ENCODE data around the gene FOXJ3.

Gene FOXJ3

GRCh38 chr1:42335050-42335808 is at the start of gene FOXJ3:
TSS of gene FOXJ3 (minus strand) at chr1:42335235. CDS start at chr1:42311093, 24,142 bp downstream.
- DNase-seq: peak; percentile 97

DNA sequence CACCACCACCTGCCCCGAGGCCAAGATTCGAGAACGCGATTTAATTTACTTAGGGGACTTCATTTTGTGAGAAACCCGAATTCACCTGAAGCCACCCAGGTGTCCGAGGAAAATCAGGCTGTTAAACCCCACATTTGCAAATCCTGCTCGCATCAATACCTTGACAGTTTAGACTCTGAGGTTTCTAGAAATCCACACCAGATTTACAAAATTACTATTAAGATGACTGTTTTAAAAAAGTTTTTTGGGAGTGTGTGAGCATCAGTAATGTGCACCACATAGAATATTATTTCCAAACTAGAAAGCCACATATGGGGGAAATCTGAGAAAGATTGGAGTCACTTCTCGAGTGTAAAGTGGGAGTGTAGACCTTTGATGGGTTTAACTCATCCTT is 46.2 kb upstream of the FOXJ3 start:
- DNase-seq: no peak

DNA sequence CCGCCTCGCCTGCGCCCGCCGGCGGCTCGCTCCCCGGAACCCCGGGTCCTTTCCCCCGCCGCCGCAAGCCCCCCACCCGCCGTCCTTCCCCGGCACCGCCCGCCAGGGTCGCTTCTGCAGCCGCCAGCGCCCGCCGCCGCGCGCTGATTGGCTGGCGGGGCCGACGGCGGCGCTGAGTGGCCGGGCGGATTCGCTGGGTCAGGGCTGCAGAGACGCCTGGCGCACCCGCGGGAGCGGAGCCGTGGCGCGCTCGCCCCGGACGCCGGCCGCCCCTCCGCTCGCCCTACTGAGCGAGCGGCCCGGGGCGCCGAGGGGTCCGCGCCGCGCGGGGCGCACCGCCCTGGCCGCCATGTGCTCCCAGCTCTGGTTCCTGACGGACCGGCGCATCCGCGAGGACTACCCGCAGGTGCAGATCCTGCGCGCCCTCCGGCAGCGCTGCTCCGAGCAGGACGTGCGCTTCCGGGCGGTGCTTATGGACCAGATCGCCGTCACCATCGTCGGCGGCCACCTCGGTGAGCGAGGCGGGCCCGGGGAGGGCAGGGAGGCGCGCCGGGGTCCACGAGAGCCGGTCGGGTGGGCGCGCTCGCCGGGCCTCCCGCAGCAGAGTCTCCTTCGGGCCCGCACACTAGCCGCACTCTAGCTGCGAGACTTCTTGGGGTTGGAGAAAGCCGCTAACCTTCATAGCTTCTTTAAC is 45.7 kb upstream of the FOXJ3 start, which contains the start of gene RIMKLA:
TSS of gene RIMKLA (plus strand) at position 207 of the 694 bp plus-strand sequence. CDS start at position 350, 143 bp downstream.
- peak; percentile 87 for DNase-seq

DNA sequence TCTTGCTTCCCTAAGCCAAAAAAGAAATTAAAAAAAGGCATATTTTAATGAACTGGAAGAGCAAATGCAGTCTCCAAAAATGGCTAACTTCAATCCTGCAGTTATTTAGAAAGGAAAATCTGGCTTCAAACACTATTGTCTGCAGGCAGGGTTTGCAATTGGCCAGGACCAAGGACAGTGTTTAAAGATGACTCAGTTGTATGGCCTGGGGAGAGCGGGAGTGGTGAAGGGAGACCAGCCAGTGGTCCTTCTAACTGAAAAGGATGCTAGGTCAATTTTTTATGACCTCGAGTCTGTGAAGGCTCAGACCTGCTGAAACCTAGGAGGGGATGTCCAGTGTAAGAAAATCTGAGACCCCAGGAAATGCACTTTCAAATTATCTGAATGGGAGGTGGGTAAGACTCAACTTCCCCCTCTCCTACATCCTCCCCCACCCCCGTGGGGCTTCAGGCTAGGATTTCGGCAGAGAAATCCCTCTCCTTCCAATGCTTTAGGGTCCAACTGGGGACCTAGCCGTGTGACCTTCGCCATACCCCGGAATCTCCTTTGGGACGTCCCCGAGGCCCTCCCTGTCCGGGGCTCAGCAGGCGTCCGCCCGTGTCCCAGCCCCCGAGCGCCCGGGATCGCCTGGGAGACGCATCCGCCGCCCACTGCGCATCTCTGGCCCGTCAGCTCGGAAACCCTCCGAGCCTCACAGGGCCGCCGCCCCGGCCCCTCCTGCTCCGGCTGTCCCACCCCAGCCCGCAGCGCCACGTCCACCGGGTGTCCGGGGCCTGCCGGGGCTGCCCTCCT is 45.0 kb upstream of the FOXJ3 start:
- peak; percentile 80 for DNase-seq

GRCh38 chr1:42372796-42373195 is 37.8 kb upstream of the FOXJ3 start:
- DNase-seq: no peak

DNA sequence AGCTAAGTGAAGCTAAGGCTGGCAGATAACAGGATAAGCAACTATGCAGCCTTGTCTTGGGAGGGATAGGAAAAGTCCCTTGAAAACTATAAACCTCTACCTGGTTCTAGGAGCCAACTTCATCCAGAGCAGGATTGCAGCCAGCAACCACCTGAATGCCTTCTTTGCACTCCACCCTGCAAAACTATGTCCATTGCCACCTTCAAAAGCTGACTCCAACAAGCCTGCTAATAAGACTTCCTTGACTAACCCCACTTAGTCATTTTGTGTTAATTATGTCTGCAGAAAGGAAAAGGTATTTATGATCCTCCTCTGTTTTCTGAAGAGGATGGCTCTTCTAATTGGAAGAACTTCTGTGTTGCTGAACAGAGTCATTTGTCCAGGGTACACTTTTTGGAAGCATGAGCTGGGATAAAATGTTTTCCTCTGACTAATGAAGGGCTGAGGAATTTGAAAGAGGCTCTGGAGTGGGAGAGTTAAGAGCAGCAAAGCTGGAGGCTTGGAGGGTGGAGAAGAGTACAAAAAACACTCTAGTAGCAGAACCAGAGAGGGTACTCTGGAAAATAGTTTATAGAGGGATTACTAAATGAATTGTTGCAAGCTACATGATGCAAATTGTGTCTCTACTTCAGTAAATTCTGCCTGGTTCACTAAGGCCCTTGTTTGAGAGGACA is 36.0 kb upstream of the FOXJ3 start:
- DNase-seq: no peak

GRCh38 chr1:42369471-42369870 is 34.4 kb upstream of the FOXJ3 start:
- DNase-seq: no peak

- no peak for DNase-seq
These were observed 33.2 kb upstream of the FOXJ3 start for GRCh38 chr1:42368096-42368795.

- DNase-seq: no peak
These were observed 30.1 kb upstream of the FOXJ3 start for GRCh38 chr1:42365118-42365517.

DNA sequence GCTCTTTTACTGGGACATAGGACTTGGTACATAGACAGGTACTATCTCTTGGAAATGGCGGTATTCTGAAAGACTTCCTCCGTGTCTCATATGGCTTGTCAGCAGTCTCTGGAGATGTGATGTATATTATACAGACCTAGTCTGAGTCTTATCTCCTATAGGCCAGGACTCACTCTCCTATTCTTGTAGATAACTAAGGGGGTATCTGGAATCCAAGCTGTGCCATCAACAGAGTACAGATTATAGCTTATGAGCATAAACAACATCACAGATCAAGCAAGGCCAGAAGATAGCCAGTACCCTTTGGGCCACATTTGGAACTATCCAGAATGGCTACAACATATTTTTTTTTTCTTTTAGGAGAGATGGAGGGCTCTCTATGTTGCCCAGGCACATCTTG is 29.5 kb upstream of the FOXJ3 start:
- DNase-seq: no peak

DNA sequence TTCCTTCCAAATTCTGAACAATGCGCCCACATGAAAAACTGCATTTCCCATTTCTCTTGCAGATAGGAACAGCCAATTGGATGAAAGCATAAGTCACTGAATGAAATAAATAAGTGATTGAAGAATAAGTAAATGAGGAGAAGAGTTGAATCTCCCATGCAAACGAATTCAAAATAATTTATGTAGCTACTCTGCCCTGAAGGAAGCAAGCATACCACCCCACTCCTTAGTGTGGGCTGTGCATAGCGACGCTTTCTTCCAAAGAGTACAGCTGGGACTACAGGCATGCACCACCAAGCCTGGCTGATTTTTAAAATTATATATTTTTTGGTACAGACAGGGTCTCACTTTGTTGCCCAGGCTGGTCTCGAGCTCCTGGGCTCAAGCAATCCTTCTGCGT is 29.1 kb upstream of the FOXJ3 start:
- no peak for DNase-seq

DNA sequence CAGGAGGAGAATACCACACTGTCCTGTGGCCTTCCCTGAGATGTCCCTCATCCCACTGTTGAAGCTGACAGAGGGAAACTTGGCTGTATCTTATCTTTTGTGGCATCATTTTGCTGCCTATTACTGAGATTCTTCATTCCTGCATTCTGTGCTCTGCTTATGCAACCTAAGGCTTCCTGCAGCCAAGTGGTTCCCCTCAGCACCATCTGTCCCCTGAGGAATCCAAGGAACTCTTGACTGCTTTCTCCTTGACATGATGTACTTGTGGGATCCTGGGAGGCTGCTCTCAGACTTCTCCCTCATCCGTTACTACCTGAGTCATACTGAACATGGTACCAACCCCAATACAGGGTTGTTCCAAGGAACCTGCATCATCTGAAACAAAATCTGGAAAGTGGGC is 24.4 kb upstream of the FOXJ3 start:
- DNase-seq: no peak

- DNase-seq: no peak
These were observed 23.8 kb upstream of the FOXJ3 start for GRCh38 chr1:42358791-42359190.

- DNase-seq: no peak
These were observed 15.1 kb upstream of the FOXJ3 start for GRCh38 chr1:42350086-42350485.

DNA sequence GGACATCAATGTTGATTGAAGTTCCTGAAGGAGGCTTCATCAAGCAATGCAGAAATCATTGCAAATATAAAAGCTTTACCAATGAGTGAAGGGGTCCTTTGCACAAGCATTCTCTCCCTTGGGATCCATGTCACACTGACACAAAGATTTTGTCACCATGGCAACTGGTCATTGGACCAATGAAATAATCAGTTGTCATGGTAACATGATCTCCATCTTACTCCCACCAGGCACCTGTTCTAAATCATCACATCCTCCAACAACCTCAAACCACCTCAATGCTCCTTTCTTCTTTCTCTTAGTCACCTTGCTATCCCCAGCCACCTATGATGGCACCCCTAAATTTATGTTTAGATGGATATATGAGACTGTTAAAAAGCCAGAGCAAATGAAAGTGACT is 13.5 kb upstream of the FOXJ3 start:
- DNase-seq: peak; percentile 28

DNA sequence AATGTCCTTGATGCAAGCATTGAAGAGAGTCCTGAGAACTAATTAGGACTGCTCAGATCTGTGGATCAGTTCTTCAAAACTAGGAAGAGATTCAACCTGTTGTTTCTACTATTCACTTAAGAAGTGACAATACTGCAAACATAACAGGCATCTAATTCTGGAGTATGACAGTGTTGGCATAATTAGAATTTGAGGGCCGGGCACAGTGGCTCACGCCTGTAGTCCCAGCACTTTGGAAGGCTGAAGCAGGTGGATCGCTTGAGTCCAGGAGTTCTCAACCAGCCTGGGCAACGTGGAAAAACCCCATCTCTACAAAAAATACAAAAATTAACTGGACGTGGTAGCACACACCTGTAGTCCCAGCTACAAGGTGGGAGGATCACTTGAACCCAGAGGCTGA is 8.0 kb upstream of the FOXJ3 start:
- no peak for DNase-seq

- peak; percentile 93 for DNase-seq
These were observed 5.9 kb upstream of the FOXJ3 start for GRCh38 chr1:42340901-42341300.

- DNase-seq: peak; percentile 89
These were observed 5.1 kb upstream of the FOXJ3 start for GRCh38 chr1:42340093-42340492.

DNA sequence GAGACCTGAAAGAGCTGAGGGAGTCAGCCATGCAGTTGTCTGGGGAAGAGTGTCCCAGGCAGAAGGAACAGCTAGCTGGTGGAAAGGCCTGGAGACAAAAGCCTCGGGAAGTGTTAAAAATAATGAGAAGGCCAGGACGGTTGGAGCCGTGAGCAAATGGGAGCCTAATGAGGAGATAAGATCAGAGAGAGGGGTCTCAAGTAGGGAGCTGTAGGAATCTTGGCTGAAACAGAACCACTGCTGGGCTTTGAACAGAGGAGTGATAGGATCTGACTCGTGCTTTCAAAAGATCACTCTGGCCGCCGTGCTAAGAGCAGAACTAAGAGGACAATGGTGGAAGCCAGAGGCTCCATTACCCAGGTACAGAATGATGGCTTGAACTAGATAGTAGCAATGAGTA is 1.9 kb upstream of the FOXJ3 start:
- peak; percentile 25 for DNase-seq

DNA sequence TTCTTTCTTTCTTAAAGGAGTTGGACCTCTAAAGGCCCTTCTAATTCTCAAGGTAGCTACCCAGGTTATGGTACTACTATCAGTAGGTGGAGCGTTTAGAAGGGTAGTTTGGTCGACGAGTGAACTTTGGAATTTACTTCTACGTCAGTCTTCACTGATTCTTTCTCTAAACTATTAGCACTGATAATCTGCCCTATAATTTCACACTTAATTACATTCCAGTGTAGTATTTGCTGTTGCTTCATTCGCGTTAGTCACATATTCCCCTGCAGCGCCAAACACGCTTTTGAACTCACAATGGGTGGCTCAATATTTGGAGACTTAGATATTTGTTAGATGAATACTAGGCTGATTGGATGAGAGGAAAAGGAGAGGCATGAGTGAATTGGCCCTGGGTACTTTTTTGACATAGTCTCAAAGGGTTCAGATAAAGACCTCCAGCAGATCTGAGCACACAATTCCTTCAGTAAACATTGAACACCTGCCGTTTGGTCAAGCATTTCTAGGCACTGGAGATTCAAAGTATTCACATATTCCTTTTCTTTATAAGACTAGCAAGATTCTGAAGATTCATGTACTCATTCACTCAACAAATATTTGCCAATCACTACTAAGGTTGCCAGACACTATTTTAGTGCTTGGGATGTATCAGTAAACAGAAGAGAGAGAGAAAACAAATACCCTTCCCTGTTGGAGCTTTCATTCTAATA is 929 bp upstream of the FOXJ3 start:
- peak; percentile 59 for DNase-seq

DNA sequence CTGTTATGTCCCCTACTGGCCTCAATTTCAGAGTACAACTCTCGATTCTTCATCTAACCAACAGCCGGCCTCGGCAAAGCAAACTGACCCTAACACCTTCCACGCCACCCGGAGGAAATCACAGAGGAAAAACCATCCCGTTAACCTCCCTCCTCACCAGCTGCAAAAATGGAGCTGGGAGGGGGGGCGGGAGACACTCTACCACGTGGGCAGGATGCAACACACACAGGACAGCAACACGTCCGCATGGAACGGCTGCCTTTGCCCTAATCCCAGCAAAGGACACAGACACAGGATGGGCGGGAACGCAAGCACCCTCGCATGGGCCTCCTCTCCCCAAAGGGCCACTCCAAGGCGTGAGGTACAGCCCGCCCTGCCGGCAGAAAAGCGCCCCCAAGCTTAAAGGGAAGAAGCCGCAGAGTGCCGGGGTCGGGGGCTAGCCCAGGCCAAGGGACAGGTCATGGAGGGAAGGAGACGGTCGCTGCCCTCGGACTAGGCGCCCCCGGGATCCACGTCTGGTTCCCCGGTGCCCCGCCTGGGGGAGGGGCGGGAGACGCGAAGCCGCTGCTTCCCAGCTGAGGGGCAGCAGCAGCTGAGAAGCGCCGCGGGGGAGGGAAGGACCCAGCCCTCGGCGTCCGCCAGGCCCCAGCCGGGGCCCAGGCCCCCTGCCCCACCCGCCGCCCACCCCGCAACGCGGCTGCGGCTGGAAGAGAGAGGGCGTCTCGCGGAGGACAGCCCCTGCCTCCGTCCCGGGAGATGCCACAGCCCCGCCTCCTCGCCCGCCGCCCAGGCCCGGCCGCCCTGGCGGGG is 590 bp downstream of the FOXJ3 start:
- peak; percentile 93 for DNase-seq
